ENCODE measurements around the gene FER. TPM values are rescaled to one million over a fixed set of nuclear protein-coding genes. Genes with fewer than 3 reads are reported as not detected.
"Not testable (repeated sequence)": the region's sequence is repeated elsewhere in the genome, so short reads cannot be mapped to it uniquely, and the experiment has no call there.

FER gene
- total RNA-seq, 1 donor from 2014 or later: 27.2 TPM

DNA sequence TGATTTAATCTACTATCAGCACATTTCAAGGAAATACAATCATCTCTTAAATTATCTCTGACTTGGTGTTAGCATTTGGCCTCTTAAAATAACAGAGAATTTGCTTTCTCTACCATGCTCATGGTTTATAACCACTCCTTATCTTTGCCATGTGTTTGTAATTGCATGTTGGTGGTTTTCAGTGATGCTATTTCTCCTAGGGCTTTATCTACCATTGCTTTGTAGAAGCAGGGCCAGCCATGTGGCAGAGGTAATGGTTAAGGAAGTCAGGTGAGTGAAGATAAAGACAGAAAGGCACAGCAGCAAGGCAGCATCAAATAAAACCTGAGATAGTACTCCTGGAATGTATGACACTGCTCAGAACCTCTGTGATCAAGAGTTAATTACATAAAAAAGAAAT, 206.2 kb downstream of the FER start:
- DNase-seq (ENCODE audit: low spot score): no peak

DNA sequence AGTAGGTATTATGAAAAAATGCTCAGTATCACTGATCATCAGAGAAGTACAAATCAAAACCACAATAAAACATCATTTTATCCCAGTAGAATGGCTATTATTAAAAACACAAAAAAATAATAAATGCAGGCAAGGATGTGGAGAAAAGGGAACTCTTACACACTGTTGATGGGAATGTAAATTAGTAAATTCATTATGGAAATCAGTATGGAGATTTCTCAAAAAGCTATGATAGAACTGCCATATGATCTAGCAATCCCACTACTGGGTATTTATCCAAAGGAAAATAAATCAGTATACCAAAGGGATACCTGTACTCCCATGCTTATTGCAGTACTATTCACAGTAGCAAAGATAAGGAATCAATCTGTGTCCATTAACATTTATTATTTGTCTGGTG, 209.6 kb downstream of the FER start:
- no peak for DNase-seq (ENCODE audit: low spot score)

DNA sequence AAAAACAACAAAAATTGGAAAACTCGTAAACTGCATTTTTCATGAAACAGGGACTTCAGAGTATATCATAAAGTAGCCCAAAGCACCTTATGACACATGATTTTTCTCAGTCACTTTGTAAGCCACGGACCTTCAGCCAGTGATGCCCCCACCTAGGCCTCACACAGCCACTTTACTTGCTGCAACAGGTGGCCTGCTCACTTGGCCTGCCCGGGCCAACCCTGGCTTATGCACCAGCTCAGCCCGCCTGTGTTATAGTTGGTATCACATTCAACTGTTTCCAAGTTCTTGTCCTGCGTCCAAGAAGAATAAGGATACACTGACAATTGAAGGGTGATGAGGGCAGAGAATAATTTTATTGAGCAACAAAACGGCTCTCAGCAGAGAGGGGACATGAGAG, 219.2 kb downstream of the FER start:
- DNase-seq (ENCODE audit: low spot score): no peak

DNA sequence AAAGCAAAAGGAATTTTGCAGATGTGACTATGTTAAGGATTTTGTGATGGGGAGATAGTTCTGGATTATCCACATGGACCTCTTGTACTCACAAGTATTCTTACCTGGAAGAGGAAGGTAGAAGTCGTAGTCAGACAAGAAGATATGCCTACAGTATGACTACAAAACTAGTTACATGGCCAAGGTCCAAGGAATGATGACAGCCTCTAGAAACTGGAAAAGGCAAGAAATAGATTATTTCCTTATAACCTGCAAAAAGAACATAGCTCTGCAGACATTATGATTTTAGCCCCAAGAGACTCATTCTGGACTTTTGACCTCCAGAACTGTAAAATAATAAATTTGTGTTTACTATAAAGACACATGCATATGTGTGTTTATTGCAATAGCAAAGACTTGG, 226.9 kb downstream of the FER start:
- DNase-seq (ENCODE audit: low spot score): no peak

DNA sequence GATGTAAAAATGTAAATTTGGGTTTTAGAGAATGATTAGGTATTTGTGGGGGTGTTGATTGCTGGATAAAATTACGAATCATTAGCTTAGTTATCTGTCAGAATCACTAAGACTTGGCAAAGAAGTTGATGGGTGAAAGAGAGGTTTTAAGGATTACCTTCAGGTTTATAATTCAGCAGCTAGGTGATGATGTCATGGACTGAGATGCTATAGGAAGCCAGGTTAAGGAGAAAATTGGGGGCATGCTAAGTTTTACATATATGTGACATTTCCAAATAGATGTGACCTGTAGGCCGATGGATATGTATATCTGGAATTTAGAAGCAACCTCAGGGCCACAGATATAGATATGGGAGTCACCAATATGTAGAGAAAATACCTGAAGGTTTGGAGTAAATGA, 228.0 kb downstream of the FER start:
- no peak for DNase-seq (ENCODE audit: low spot score)

DNA sequence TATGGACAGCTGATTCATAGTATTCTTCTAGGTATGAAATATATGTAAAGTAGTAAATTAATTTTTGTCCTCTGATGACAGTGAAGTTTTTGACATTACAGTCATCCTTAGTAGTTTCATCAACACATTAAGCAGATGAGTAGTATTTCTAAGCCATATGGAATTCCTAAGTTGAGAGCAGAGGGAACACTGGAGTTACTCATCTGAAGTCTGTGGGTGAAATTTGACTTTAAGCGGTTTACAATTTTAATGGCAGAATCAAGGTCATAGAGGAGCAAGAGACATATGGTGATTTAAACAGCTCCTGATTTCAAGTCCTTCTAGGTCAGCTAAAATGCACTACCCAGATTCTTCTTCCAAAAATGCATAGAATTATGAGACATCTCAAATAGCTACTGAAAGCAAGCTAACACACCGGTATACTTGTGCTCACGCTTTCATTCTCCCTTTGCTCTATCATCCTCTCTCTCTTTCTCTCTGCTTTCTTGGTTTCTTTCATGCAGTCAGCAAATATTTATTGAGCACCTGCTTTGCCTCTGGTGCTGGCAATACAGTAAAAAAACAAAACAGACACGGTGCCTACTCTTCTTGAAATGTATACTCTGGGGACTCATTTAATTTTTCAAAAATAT, 235.9 kb downstream of the FER start:
- DNase-seq (ENCODE audit: low spot score): no peak

DNA sequence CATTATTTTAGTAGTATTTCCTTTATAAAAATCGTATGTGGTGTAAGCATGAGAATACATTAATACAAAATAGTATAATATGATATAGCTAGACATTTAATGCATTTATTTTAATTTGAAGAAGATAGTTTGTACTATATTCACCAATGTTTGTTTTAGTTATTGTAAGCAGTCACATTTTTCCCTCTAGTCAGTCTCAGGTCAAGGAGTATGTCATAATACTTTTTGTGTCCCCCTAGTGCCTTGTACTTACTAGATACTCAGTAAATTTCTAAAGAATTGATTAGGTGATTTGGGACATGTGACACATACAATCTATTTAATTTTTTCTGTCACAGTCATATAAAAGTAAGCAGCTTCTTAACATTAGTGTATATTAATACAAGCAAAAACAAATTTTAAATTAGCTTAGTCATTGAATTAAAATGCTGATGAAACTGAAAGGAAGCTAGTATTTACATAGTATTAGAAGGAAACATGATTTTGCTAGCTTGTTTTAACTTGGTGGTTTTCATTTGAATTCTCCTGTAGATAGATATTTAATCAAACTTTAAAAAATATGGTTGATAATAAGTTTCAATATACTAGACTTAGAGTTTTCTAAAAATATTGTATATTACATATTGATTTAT, 242.2 kb downstream of the FER start:
- DNase-seq (ENCODE audit: low spot score): no peak

DNA sequence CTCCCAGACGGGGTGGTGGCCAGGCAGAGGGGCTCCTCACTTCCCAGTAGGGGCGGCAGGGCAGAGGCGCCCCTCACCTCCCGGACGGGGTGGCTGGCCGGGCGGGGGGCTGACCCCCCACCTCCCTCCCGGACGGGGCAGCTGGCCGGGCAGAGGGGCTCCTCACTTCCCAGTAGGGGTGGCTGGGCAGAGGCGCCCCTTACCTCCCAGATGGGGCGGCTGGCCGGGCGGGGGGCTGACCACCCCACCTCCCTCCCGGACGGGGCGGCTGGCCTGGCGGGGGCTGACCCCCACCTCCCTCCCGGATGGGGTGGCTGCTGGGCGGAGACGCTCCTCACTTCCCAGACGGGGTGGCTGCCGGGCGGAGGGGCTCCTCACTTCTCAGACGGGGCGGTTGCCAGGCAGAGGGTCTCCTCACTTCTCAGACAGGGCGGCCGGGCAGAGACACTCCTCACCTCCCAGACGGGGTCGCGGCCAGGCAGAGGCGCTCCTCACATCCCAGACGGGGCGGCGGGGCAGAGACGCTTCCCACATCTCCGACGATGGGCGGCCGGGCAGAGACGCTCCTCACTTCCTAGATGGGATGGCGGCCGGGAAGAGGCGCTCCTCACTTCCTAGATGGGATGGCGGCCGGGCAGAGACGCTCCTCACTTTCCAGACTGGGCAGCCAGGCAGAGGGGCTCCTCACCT, 244.8 kb downstream of the FER start:
- DNase-seq (ENCODE audit: low spot score): not testable (repeated sequence)

DNA sequence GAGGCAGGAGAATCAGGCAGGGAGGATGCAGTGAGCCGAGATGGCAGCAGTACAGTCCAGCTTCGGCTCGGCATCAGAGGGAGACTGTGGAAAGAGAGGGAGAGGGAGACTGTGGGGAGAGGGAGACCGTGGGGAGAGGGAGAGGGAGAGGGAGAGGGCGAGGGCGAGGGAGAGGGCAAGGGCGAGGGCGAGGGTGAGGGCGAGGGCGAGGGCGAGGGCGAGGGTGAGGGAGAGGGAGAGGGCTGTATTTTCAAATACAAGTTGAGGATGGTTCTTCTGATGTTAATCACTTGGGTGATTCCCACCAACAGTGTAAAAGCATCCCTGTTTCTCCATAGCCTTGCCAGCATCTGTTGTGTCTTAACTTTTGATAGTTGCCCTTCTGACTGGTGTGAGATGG, 245.7 kb downstream of the FER start:
- DNase-seq (ENCODE audit: low spot score): not testable (repeated sequence)

DNA sequence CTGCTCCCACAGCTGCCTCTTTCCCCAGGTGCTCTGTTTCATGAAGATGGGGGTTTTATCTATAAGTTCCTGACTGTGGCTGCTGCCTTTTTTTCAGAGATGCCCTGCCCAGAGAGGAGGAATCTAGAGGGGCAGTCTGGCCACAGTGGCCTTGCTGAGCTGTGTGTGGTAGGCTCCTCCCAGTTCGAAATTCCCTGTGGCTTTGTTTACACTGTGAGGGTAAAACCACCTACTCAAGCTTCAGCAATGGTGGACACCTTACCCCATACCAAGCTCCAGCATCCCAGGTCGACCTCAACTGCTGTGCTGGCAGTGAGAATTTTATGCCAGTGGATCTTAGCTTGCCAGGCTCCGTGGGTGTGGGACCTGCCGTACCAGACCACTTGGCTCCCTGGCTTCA, 250.0 kb downstream of the FER start:
- DNase-seq (ENCODE audit: low spot score): no peak

DNA sequence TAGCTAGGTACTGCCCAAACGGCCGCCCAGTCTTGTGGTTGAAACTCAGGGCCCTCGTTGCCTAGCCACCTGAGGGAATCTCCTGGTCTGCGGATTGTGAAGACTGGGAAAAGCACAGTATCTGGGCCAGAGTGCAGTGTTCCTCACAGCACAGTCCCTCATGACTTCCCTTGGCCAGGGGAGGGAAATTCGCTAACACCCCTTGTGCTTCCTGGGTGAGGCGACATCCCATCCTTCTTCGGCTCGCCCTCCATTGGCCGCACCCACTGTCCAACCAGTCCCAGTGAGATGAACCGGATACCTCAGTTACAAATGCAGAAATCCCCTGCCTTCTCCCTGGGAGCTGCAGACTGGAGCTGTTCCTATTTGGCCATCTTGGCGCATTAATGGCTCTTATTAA, 250.5 kb downstream of the FER start:
- DNase-seq (ENCODE audit: low spot score): no peak

DNA sequence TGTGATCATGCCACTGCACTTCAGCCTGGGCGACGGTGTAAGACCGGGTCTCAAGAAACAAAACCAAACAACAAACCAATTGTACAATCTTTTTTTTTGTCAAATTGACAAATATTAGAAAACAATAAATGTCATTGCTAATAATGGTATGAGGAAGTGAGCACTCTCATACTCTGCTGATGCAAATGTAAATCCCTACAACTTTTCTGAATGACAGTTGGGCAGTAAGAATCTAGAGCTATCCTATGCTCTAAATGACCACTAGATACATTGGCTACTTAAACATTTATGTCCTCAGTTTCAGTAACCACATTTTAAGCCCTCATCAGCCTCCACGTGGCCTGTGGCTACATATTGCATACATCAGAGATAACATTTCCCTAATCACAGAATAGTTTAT, 256.2 kb downstream of the FER start:
- no peak for DNase-seq (ENCODE audit: low spot score)

DNA sequence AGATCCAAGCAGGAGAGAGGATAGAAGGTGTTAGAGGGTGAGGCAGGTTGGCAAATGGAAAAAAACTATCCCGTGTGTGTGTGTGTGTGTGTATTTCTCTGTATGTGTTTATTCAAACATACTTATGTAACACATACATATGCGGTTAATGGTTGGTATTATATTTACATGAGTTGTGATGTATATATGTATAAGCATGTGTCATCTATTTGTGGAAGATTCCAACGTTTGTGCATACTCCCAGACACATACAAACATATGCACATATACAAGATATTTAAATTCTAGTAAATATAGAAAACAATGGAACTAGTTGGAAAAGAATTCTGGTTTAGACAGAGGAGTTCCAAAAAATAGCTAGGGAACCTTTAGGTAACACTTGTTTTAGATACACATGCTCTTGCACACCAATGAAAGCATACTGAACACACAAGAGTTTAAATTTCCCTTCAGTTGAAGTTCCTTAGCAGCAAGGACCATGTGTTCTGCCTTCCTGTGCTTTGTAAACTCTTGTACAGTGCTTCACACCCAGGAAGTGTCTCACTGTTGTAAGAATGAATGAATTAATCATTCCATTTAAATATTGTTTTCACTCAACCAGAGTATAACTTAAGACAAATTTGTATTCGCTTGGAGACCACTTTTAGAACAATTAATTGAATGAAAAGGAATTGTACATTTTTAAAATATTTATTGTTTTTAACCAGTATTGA, 257.8 kb downstream of the FER start:
- no peak for DNase-seq (ENCODE audit: low spot score)

DNA sequence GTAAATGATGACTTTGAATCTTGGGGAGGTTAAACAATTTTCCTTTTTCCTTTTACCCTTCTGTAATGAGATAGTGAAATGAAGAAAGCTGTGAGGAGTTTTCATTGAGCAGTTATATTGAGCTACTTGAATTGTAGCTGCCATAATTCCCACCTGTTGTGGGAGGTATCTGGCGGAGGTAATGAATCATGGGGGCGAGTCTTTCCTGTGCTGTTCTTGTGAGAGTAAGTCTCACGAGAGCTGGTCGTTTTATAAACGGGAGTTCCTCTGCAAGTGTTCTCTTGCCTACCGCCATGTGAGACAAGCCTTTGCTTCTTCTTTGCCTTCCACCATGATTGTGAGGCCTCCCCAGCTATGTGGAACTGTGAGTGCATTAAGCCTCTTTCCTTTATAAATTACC, 258.4 kb downstream of the FER start:
- DNase-seq (ENCODE audit: low spot score): no peak

DNA sequence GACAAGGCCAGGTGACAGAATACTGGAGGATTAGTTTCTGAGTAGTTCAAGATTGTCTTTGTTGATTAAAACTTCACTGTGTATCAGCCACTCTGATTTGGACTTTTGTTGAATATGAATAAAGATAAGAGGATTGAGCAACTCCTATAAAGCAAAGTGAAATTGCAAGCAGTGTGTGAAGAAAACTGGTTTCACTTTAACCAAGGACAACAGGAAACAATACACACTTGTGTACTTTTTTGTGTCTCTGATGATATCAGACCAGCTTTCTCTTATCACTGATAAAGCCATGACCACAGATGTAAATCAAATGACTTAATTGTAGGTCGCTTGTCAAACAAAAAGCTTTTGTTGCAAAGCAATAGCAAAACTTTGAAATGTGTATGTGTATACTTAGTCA, 268.6 kb downstream of the FER start:
- DNase-seq (ENCODE audit: low spot score): no peak

DNA sequence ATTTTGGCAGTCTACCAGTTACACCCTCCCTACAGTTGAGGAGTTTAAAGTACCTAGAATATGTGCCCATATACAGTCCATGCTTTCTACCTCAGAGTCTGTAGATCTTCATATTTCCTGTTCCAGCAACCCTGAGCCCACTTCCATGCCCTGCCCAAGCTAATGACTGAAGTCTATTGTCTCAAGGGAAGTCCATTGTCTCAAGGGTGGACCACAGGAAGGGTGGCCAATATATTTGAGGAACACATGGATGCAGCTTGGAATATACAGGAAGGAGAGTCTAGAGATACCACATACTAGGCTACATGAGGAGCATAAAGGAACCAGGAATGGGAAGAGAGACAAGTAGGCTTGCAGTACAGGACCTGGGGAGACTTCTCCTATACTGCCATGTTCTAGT, 274.4 kb downstream of the FER start:
- DNase-seq (ENCODE audit: low spot score): no peak

DNA sequence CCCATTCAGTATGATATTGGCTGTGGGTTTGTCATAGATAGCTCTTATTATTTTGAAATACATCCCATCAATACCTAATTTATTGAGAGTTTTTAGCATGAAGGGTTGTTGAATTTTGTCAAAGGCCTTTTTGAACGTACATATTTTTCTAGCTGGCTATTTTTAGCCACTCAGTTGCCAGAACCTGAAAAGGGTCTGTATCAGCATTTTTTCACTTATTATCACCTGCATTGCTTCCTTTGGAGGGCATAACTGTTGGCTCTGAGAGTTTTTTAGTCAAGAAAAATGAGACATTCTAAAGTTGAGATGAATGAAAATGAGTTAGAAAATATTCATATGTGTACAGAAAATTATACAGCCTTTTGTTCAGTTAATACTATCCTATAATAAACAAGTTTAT, 278.0 kb downstream of the FER start:
- DNase-seq (ENCODE audit: low spot score): not testable (repeated sequence)

DNA sequence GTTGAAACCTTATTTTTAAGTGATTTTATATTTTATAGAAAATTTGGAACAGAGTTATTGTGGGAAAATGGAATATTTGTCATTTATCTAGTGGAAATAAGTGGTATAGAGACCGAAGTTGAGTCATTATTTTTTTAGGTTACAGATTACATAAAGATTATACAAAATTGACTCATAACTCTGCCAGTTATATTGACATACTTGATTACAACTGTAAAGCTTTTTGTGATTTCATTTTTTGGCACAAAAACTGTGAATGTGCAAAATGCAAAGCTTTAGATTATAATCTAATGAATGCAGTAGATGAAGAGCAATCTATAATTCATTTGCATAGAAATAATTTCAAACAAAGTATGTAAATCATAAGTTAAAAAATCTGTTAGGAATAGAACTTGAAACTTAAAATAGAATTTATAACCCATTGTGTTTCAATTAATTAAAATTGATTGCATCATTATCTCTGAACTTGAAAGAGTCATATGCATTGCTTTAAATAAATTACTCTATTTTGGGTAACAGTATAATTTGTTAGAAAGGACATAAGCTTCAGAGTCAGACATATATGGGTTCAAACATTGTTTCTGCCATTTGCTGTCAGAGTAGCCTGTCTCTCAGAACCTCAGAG, 280.4 kb downstream of the FER start:
- no peak for DNase-seq (ENCODE audit: low spot score)

DNA sequence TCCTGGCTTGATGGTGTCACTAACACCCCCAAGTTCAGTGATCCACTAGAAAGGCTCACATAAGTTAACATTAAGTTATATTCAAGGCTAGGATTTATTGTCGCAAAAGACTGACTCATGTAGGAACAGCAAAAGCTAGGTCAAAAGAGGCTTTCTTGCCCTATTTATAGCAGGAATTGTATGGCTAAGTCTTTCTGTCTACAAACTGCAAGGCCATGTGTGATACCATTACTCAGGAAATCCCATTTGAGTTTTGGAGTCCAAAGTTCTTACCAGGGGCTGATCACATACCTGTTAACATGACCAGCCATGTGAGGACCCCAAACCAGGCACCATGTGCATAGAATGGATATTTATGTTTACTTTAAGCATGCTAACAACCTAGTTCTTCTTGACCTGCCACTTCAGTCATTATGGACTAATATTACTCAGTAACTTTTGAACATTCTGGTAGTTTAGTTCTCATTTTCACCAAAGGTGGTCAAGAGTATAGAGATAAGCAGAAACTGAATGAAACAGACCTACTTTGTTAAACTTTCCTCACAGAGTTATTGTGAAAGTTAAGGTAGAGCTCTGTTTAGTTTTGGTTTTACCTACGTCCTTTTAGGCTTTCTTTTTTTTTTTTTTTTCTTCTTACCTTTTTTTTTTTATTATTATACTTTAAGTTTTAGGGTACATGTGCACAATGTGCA, 281.1 kb downstream of the FER start:
- DNase-seq (ENCODE audit: low spot score): no peak

DNA sequence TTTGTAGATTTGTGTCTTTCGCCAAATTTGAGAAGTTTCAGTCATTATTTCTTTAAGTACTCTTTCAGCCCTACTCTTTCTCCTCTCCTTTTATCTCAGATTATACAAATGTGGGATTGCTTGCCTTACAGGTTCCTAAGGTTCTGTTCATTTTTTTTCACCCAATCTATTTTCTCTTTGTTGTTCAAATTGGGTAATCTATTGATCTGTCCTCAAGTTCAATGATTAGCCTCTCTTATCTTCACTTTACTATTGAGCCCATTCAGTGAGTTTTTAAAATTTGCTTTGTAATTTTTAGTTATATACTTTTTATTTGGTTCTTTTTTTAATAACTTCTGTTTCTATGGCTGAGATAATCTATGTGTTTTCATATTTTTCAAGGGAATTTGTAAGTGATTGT, 282.1 kb downstream of the FER start:
- DNase-seq (ENCODE audit: low spot score): no peak

DNA sequence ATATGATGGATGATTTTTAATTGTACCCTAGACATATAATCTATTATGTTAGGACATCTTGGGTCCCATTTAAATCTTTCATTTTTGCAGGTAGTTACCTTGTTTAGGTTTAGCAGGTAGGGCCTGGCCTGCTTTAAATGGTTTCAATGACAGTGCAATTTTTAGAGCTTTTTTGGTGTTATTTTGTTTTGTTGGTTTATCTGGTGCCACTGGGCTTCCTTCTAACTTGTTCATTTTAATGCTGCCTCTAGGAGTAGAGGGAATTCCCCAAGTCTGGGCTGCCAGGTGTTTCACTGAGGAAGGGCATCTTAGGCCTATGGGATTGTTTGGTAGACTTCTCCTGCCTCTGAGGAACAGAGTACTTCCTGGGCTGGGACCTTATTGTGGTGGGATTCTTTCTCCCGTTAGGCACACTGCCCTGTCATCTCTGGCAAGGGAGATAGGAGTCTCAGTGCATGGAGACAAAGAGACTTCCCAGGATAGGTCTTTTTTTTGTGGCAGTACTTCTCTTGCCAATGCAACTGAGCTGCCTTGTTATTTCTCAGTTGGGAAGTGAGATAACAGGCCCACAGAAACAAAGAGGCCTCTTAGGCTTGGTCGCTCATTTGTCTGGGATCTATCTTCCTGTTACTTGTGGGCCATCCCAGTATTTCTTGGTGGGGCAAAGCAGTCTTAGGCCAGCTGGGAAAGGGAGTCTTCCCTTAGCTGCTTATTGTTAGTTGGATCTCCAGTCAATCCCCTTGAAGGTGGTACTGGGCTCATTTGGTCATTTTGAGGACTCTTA, 282.9 kb downstream of the FER start:
- no peak for DNase-seq (ENCODE audit: low spot score)

Measured in umbilical cord (tissue), 2 donors.